Measurements from ENCODE around the gene KCNG4. TPM values are rescaled to one million over a fixed set of nuclear protein-coding genes. Genes with fewer than 3 reads are reported as not detected.

KCNG4 gene
- total RNA-seq, 1 experiment from 2014 or later, result not detected

- peak; percentile 96 to 100 (median 99) for TF ChIP-seq CTCF (IDR thresholded peaks at IDR 0.05 in 2 of 3, conservative IDR thresholded peaks at IDR 0.05 in 1 of 3; ENCODE audit: borderline replicate concordance in 1 of 3, insufficient read depth in 1 of 3, low read depth in 2 of 3, low read length in 2 of 3)
- no peak; the same call in none of the 2 replicates for TF ChIP-seq SIN3A (IDR thresholded peaks at IDR 0.05; ENCODE audit: low read depth)
- peak; percentile 99 for TF ChIP-seq RAD21 (IDR thresholded peaks at IDR 0.05; ENCODE audit: low read depth)
- no peak for TF ChIP-seq CEBPB (IDR thresholded peaks at IDR 0.05; ENCODE audit: low read depth)
- TF ChIP-seq YY1 (IDR thresholded peaks at IDR 0.05; ENCODE audit: extremely low read depth, insufficient replicate concordance, low read depth, low read length), result peak; percentile 68
These were observed 53.0 kb downstream of the KCNG4 start, which contains the start of gene TAF1C (continued) for GRCh38 chr16:84186685-84187437.

- Histone ChIP-seq H3K79me2 (ENCODE audit: insufficient read depth, low read length) (peaks cover 46% of the 10 kb centered on the region), H3K9me3 (ENCODE audit: control insufficient read depth in 1 of 2, insufficient read depth in 1 of 2, low read depth in 1 of 2, low read length in 2 of 2) (no peaks in the 10 kb centered on the region), H3K9ac (ENCODE audit: low read length) (no peak overlapping the region), H3K36me3 (ENCODE audit: control insufficient read depth in 1 of 2, insufficient read depth in 2 of 2, low read length in 2 of 2) (peaks cover 27 to 43% of the 10 kb centered on the region in 2 experiments; a peak in 3 of 4 replicates), H3K27me3 (ENCODE audit: insufficient read depth, low read length) (no peaks in the 10 kb centered on the region), H4K20me1 (ENCODE audit: insufficient read depth) (no peaks in the 10 kb centered on the region), H2AFZ (ENCODE audit: low read depth, low read length, poor library complexity, severe bottlenecking) (no peak overlapping the region), H3K27ac (ENCODE audit: low read depth, low read length) (no peak overlapping the region), H3K9me2 (ENCODE audit: insufficient read depth) (no peaks in the 10 kb centered on the region), H3K4me3 (replicated peaks in 1 of 2; ENCODE audit: low read depth in 1 of 2, low read length in 2 of 2) (no peak overlapping the region), H3K4me2 (ENCODE audit: low read length) (peak overlapping the region; percentile 83; the same call in 1 of the 2 replicates), H3K4me1 (ENCODE audit: control insufficient read depth in 1 of 2, insufficient read depth in 2 of 2, low read length in 2 of 2) (peaks cover 9 to 14% of the 10 kb centered on the region in 2 experiments; a peak in 3 of 4 replicates)
- ATAC-seq (no peak), DNase-seq (ENCODE audit: low read depth, low spot score) (no peak)
- TF ChIP-seq ATF3 (IDR thresholded peaks at IDR 0.05), result no peak
- ChIA-PET POLR2A (no interaction called here), RAD21 (ENCODE audit: low non-redundant PET in 1 of 2, low total read pairs in 2 of 2, uncharacterized antibody in 2 of 2, unreplicated experiment in 2 of 2) (no interaction called here), CTCF (no interaction called here)
- no TSS peak for BruUV-seq (replicated peaks)
- intact Hi-C loops (cut with micrococcal nuclease), result loop anchor here (5.0 to 10.0 kb wide), 2 partner anchors 123 to 300 kb away; no protein-coding TSS in a partner anchor
These were observed 55.0 kb downstream of the KCNG4 start for GRCh38 chr16:84184775-84185174.

Measured in HCT116 (cell line).